Measurements from ENCODE around the gene DCDC2.

Gene DCDC2

GRCh38 chr6:24394780-24395437, 37.0 kb upstream of the DCDC2 start:
- Histone ChIP-seq H2AFZ (ENCODE audit: insufficient read depth, low read length, poor library complexity) (no peak overlapping the region), H2BK120ac (ENCODE audit: insufficient read depth, low read length, poor library complexity) (no peak overlapping the region), H3K9ac (ENCODE audit: low read length) (no peak overlapping the region), H3K18ac (ENCODE audit: low read length) (no peak overlapping the region), H3K27ac (ENCODE audit: low read depth, low read length) (no peak overlapping the region), H4K12ac (ENCODE audit: low read depth, low read length) (no peak overlapping the region), H3K14ac (ENCODE audit: low read length) (no peak overlapping the region), H3K79me2 (ENCODE audit: control insufficient read depth, insufficient read depth, low read length, poor library complexity) (no peaks in the 10 kb centered on the region), H3K36me3 (ENCODE audit: control insufficient read depth in 1 of 2, insufficient read depth in 2 of 2, low read length in 2 of 2) (no peaks in the 10 kb centered on the region), H3K79me1 (ENCODE audit: low read length) (no peaks in the 10 kb centered on the region), H2AK5ac (ENCODE audit: low read length) (no peak overlapping the region), H2BK12ac (ENCODE audit: low read length) (no peak overlapping the region), H2BK5ac (ENCODE audit: low read depth, low read length, poor library complexity) (no peak overlapping the region), H4K91ac (ENCODE audit: low read depth, low read length) (no peak overlapping the region), H3K9me3 (ENCODE audit: insufficient read depth, low read depth, low read length) (peaks cover 3% of the 10 kb centered on the region), H3K4ac (ENCODE audit: low read depth, low read length) (no peak overlapping the region), H3K4me3 (ENCODE audit: low read depth, low read length) (no peak overlapping the region), H3K4me1 (ENCODE audit: control insufficient read depth in 1 of 2, insufficient read depth in 2 of 2, low read length in 2 of 2) (no peaks in the 10 kb centered on the region), H4K8ac (ENCODE audit: low read depth, low read length) (no peak overlapping the region), H3K23ac (ENCODE audit: low read length) (no peak overlapping the region), H3K27me3 (ENCODE audit: insufficient read depth, low read length) (no peaks in the 10 kb centered on the region), H3K4me2 (ENCODE audit: low read length) (no peak overlapping the region)
- DNase-seq = peak; percentile 32 to 78
- WGBS (ENCODE audit: extremely low coverage, insufficient coverage, insufficient read length) = no CpG with 5 or more reads among the region's 4 CpGs

DNA sequence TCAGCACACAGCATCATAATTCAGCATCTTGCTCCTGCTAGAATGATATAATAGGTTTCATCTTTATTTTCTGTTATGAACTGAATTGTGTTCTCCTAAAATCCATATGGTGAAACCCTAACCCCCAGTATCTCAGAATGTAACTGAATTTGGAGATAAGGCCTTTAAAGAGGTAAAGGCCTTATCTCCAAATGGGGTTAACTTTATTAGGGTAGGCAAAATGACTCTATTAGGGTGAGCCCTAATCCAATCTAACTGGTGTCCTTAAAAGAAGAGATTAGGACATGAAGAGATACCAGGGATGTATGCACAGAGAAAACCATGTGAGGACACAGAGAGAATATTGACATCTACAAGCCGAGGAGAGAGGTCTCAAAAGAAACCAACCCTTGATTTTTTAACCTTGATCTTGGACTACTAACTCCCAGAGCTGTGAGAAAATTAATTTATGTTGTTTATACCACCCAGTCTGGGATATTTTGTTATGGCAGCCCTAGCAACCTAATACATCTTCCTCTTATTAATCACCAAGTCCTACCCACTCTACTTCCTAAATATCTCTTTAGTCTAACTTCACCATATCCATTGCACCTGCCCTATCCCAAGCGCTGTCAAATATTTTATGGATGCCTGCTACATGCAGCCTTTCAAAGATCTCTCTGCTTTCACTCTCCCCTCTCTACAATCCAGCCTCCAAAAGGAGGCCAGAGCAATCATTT, 36.4 kb upstream of the DCDC2 start:
- Histone ChIP-seq H3K14ac (ENCODE audit: low read length) (no peak overlapping the region), H3K18ac (ENCODE audit: low read length) (no peak overlapping the region), H3K79me2 (ENCODE audit: control insufficient read depth, insufficient read depth, low read length, poor library complexity) (no peaks in the 10 kb centered on the region), H3K9me3 (ENCODE audit: insufficient read depth, low read depth, low read length) (peaks cover 3% of the 10 kb centered on the region), H3K27ac (ENCODE audit: low read depth, low read length) (no peak overlapping the region), H3K4me1 (ENCODE audit: control insufficient read depth in 1 of 2, insufficient read depth in 2 of 2, low read length in 2 of 2) (no peaks in the 10 kb centered on the region), H4K12ac (ENCODE audit: low read depth, low read length) (no peak overlapping the region), H2BK12ac (ENCODE audit: low read length) (no peak overlapping the region), H3K9ac (ENCODE audit: low read length) (no peak overlapping the region), H2BK120ac (ENCODE audit: insufficient read depth, low read length, poor library complexity) (no peak overlapping the region), H3K4me3 (ENCODE audit: low read depth, low read length) (no peak overlapping the region), H3K4me2 (ENCODE audit: low read length) (no peak overlapping the region), H2AK5ac (ENCODE audit: low read length) (no peak overlapping the region), H2AFZ (ENCODE audit: insufficient read depth, low read length, poor library complexity) (no peak overlapping the region), H3K4ac (ENCODE audit: low read depth, low read length) (no peak overlapping the region), H3K23ac (ENCODE audit: low read length) (no peak overlapping the region), H2BK5ac (ENCODE audit: low read depth, low read length, poor library complexity) (no peak overlapping the region), H4K8ac (ENCODE audit: low read depth, low read length) (no peak overlapping the region), H3K27me3 (ENCODE audit: insufficient read depth, low read length) (no peaks in the 10 kb centered on the region), H4K91ac (ENCODE audit: low read depth, low read length) (no peak overlapping the region), H3K79me1 (ENCODE audit: low read length) (no peaks in the 10 kb centered on the region), H3K36me3 (ENCODE audit: control insufficient read depth in 1 of 2, insufficient read depth in 2 of 2, low read length in 2 of 2) (no peaks in the 10 kb centered on the region)
- no peak for DNase-seq
- no CpG with 5 or more reads among the region's 2 CpGs for WGBS (ENCODE audit: extremely low coverage, insufficient coverage, insufficient read length)

GRCh38 chr6:24391756-24392405, 34.0 kb upstream of the DCDC2 start:
- no peak overlapping the region for H4K91ac ChIP-seq (ENCODE audit: low read depth, low read length)
- H3K79me2 ChIP-seq (ENCODE audit: control insufficient read depth, insufficient read depth, low read length, poor library complexity) = no peaks in the 10 kb centered on the region
- no peak overlapping the region for H2AFZ ChIP-seq (ENCODE audit: insufficient read depth, low read length, poor library complexity)
- no peaks in the 10 kb centered on the region for H3K79me1 ChIP-seq (ENCODE audit: low read length)
- no peak overlapping the region for H3K23ac ChIP-seq (ENCODE audit: low read length)
- no peak overlapping the region for H3K18ac ChIP-seq (ENCODE audit: low read length)
- H3K9me3 ChIP-seq (ENCODE audit: insufficient read depth, low read depth, low read length) = peaks cover 3% of the 10 kb centered on the region
- H2BK5ac ChIP-seq (ENCODE audit: low read depth, low read length, poor library complexity) = no peak overlapping the region
- no peaks in the 10 kb centered on the region for H3K4me1 ChIP-seq (ENCODE audit: control insufficient read depth in 1 of 2, insufficient read depth in 2 of 2, low read length in 2 of 2)
- no peaks in the 10 kb centered on the region for H3K36me3 ChIP-seq (ENCODE audit: control insufficient read depth in 1 of 2, insufficient read depth in 2 of 2, low read length in 2 of 2)
- H3K27me3 ChIP-seq (ENCODE audit: insufficient read depth, low read length) = no peaks in the 10 kb centered on the region
- no peak overlapping the region for H3K14ac ChIP-seq (ENCODE audit: low read length)
- no peak for DNase-seq
- no peak overlapping the region for H3K27ac ChIP-seq (ENCODE audit: low read depth, low read length)
- no peak overlapping the region for H3K4me3 ChIP-seq (ENCODE audit: low read depth, low read length)
- H3K4me2 ChIP-seq (ENCODE audit: low read length) = no peak overlapping the region
- no peak overlapping the region for H4K8ac ChIP-seq (ENCODE audit: low read depth, low read length)
- WGBS (ENCODE audit: extremely low coverage, insufficient coverage, insufficient read length) = no CpG with 5 or more reads among the region's 2 CpGs
- H3K4ac ChIP-seq (ENCODE audit: low read depth, low read length) = no peak overlapping the region
- no peak overlapping the region for H2AK5ac ChIP-seq (ENCODE audit: low read length)
- no peak overlapping the region for H2BK12ac ChIP-seq (ENCODE audit: low read length)
- no peak overlapping the region for H2BK120ac ChIP-seq (ENCODE audit: insufficient read depth, low read length, poor library complexity)
- no peak overlapping the region for H3K9ac ChIP-seq (ENCODE audit: low read length)
- no peak overlapping the region for H4K12ac ChIP-seq (ENCODE audit: low read depth, low read length)

DNA sequence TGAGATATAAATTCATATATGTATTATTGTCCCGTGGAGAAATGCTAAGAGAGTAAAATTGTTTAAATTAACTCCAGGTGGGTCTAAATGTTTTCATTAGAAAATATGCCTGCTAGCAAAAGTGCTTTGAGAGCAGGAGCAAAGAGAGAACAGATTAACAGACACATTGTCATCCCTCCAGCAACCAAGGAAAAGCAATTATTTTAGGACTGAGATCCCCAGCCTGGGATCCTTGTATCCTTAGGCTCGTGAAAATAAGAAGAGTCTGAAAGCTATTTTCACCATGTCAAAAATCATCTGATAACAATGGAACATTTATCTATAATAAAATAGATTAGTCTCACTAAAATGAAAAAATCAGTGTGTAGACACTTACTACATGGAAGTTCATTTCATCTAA, 33.3 kb upstream of the DCDC2 start:
- Histone ChIP-seq H2BK120ac (ENCODE audit: insufficient read depth, low read length, poor library complexity) (no peak overlapping the region), H3K79me1 (ENCODE audit: low read length) (no peaks in the 10 kb centered on the region), H3K18ac (ENCODE audit: low read length) (no peak overlapping the region), H4K12ac (ENCODE audit: low read depth, low read length) (no peak overlapping the region), H3K4me2 (ENCODE audit: low read length) (no peak overlapping the region), H3K27me3 (ENCODE audit: insufficient read depth, low read length) (no peaks in the 10 kb centered on the region), H2BK5ac (ENCODE audit: low read depth, low read length, poor library complexity) (no peak overlapping the region), H2BK12ac (ENCODE audit: low read length) (no peak overlapping the region), H2AK5ac (ENCODE audit: low read length) (no peak overlapping the region), H3K14ac (ENCODE audit: low read length) (no peak overlapping the region), H3K9me3 (ENCODE audit: insufficient read depth, low read depth, low read length) (no peaks in the 10 kb centered on the region), H3K36me3 (ENCODE audit: control insufficient read depth in 1 of 2, insufficient read depth in 2 of 2, low read length in 2 of 2) (no peaks in the 10 kb centered on the region), H4K8ac (ENCODE audit: low read depth, low read length) (no peak overlapping the region), H3K9ac (ENCODE audit: low read length) (no peak overlapping the region), H4K91ac (ENCODE audit: low read depth, low read length) (no peak overlapping the region), H2AFZ (ENCODE audit: insufficient read depth, low read length, poor library complexity) (no peak overlapping the region), H3K4me3 (ENCODE audit: low read depth, low read length) (no peak overlapping the region), H3K23ac (ENCODE audit: low read length) (no peak overlapping the region), H3K27ac (ENCODE audit: low read depth, low read length) (no peak overlapping the region), H3K4ac (ENCODE audit: low read depth, low read length) (no peak overlapping the region), H3K4me1 (ENCODE audit: control insufficient read depth in 1 of 2, insufficient read depth in 2 of 2, low read length in 2 of 2) (no peaks in the 10 kb centered on the region), H3K79me2 (ENCODE audit: control insufficient read depth, insufficient read depth, low read length, poor library complexity) (no peaks in the 10 kb centered on the region)
- WGBS (ENCODE audit: extremely low coverage, insufficient coverage, insufficient read length) = no CpG with 5 or more reads among the region's 2 CpGs
- DNase-seq = no peak
